DMS53 treated with DMSO at 0.1 percent for 48 hours (cell line): ENCODE results near the gene SERPINB12.

Experiments
- DNase-seq: peaks from one replicate; lab custom pipeline; 2025; ENCODE audit not compliant: unreplicated experiment; lab: John Stamatoyannopoulos, UW

The SERPINB12 gene

DNA sequence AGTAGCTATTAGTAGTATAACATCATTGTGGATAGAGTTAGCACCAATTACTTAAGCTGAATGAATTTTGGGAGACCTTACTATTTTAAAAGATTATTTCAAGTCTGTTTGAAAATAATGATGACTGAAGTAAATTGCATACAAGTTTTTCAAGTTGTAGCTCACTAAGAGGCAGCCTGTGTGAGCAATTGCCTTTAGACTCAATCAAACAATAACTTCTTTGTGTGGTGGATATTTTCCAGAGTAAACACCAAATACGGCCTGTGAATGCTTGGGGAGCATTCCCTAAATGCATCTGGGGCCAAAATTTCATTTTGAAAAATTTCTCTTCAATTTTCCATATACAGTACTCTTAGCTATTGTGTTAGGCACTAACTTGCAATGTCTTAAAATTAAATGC lies 7.9 kb downstream of the SERPINB12 start:
- DNase-seq = no peak

DNA sequence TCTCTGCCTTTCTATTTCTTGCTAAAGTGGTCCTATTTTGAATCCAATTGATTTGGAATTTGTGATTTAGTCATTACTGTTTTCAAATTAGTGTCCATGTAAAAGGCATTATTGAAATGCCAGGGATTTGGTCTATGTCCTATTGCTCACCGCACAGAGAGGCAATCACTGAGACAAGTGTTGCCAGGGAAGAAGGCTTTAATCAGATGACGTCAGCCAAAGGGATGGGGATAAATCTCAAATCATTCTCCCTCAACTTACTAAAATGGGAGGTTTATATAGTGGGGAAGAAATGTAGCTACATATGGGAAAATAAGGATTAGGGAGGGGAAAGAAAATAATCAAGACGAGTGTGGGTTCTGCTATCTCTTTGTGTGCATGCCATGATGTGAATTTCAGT lies 9.6 kb downstream of the SERPINB12 start:
- DNase-seq = no peak

DNA sequence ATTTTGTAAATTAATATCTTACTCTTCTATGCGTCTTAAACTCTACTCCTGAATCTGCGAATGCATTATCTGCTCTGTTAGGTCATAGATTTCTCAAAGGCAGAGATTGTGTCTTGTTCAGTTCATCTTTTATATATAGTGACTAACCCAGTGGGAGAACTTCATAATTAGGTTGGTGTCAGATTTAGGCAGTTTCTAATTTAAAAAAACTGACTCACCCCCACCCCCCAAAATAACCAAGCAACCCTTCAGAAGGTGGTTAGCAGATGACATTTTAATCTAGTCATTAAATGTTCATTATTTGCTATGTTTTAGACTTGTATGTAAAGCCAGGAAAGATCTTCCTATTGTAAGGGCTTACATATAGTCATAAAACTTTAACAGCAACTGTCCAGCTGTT lies 10.4 kb downstream of the SERPINB12 start:
- no peak for DNase-seq

DNA sequence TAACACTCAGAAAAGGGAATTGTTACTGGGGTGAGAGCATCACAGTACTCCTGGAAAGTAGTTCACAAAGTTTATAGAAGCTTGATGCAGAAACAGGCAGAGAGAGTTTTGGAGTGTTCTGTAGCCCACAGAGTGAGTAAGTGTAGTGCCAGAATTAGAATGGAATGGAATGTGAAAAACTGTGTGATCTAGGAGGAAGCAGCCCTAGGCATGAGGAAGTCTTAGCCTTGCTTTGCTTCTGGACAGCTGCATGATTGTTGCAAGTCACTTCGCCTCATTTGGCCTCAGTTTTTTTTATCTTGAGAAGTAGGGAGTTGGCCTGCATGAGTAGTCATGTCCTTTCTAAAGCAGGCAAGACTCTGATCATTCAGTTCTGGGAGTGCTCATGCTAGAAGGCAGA lies 10.9 kb downstream of the SERPINB12 start:
- DNase-seq = no peak

DNA sequence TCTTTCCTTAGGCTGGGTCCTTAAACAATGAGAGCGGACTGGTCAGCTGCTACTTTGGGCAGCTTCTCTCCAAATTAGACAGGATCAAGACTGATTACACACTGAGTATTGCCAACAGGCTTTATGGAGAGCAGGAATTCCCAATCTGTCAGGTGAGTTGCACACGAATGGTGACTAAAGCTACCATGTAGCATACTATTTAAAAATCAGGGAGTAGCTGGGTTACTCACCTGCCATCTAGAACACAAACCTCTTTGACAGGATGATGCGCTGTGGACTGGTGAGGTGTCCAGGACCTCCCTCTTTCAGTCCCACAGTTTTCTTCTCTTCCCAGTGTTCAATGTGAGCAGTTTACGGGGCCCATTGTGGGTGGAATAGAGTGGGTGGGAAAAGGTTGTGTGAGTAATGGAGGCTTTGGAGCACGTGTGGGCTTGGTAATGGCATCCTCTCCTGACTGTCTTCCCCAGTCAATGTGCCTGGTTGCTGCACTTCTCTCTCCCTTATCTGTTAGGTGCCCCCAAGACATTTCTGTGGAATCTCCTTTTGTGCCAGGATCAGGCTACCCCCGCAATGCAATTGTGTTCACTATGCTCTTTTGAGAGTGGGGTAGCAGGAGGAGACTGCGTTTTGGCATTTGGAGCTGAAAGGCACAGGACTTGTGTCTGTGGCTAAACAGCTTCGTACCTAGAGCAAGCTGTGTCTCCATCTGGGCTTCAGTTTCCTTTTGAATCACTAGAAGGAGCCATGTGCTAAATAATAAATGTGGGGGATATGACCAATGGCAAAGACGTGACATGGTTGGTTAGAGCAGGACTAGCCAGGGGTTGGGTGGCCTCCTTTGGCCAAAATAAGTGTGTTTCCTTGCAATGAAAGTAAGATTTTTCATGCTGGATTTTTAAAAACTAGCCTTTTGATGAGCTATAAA lies 17.7 kb downstream of the SERPINB12 start:
- DNase-seq = no peak

DNA sequence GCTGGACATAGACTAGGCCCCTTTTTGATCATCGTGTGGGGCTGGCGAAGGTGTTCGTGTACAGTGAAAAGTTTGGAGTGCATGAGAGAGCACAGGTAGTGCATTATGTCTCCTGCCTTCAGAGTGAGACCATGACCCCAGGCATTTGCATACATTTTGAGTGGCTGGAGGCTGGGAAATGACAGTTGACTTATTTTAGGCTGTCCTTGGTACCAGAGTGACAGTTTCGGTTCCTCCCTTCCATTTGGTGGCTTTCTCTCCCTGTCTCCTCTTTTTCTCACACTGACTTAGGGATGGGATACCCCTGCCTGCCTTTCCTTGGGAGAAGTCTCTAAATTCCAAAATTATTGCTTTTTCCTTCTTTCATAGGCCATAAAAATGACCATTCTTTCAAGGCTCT lies 20.1 kb downstream of the SERPINB12 start:
- DNase-seq = no peak

DNA sequence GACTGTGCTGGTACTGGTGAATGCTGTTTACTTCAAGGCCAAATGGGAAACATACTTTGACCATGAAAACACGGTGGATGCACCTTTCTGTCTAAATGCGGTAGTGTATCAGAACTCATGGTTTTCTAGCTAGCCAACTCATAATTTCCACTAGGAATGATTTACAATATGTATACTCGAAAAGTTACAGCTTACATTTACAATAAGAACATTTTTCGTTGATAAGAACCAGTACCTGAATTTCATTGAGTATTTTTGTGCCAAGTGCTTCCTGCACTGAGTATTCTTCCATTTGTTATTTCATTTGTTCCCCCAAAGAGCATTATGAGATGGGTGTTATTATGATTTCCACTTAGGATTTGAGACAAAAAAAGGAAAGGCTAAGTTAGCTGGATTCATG lies 21.9 kb downstream of the SERPINB12 start:
- no peak for DNase-seq

DNA sequence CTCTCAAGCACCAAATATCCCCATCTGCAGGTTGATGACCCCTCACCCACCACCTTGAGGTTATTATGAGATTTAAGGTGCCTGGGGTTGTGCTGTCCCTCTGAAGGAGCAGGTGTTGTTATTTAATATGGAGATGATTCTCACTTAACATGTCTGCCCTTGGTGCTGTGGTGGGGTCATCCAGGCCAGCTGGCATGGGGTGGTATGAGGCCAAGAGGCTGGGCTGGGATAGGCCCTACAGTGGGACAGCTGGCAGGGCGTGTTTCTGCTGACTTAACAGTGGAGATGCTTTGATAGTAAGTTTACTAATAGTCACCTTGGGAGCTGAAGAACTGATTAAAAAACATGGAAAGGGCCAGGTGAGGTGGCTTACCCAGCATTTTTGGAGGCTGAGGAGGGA lies 22.4 kb downstream of the SERPINB12 start:
- DNase-seq = no peak

DNA sequence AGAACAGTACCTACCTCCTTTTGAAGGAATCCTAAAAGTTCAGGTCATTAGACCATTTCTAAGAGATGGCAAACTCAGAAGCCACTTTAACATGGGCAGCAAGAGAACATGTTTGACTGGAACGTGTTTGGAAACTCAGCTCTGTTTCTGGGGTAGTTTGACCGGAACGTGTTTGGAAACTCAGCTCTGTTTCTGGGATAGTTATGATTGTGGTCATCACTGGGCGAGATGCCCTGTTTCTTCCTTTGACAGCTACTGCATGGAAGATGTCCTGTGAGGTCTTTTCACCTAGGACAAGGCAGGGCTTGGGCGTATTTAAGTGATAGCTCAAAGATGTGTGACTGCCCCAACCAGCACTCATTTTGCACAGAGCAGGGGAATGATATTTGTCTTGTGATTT lies 25.1 kb downstream of the SERPINB12 start:
- DNase-seq = no peak

DNA sequence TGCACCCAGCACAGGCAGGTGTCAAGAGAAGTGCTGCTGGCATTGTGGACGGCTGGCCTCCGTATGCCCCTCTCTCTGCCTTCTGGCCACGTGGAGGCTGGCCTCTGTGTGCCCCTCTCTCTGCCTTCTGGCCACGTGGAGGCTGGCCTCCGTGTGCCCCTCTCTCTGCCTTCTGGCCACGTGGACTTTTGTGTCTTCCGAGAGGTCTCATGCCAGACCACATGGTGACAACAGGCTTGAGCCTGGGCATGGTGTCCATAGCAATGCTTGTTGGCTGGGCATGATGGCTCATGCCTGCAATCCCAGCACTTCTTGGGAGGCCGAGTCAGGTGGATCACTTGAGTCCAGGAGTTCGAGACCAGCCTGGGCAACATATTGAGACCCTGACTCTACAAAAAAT lies 25.7 kb downstream of the SERPINB12 start:
- DNase-seq = no peak

DNA sequence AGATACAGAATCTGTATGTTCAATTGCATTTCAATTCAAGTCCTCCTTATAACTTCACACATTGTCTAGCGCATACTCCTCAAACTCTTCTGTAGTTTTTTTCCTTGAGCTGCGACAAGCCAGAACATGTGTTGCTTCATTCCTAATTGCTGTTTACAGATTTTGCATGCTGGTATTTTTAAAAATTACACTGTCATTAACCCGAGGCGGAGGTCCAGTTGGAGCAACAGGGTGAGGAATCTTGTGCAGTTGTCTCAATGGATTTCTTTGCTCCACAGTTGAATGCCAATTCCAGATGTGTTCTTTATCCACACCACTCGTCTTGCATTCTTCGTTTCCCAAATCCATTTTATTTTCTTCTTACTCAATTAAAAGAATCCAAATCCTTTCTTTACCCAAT lies 28.6 kb downstream of the SERPINB12 start:
- no peak for DNase-seq

DNA sequence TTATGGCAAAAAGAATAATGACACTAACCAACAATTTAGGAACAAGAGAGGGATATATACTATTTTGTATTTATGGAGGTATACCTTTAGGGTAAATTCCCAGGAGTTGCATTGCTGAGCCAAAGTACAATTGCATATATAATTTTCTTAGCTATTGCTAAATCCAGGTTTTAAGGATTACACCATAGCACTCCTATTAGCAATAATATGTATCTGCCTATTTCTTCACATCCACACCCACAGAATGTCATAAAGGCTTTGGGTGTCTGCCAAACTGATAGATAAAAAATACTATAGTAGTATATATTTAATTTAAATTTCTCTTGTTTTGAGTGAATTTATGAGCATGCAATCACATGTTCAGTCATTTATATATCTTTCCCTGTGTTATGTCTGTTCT lies 33.5 kb downstream of the SERPINB12 start:
- DNase-seq = no peak

DNA sequence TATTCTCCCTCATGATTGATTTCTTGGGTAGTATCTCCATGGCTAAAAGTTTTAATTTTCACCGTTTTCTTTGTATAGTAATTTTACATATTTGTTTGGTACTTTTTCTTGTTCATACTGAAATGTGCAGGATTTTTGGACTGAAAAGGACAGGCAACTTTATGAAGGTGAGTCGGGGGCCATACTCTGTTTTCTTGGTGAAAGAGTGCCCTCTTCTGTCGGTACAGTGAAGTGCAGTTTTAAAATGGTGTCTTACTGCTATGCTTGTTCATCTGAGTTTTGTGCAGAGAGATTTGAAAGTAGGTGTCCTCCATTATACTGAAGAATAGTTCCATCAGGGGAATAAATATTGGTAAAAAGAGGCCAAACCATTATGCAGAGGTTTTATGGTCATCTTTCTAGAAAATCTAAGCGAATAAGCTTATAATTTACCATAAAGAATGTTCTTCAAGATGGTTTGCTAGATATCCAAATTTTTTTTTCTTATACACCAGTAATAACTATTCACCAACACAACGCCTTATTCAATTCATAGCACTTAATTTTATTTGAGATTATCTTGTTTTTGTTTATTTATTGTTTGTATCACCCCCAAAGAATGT lies 36.3 kb downstream of the SERPINB12 start:
- peak; percentile 78 for DNase-seq

DNA sequence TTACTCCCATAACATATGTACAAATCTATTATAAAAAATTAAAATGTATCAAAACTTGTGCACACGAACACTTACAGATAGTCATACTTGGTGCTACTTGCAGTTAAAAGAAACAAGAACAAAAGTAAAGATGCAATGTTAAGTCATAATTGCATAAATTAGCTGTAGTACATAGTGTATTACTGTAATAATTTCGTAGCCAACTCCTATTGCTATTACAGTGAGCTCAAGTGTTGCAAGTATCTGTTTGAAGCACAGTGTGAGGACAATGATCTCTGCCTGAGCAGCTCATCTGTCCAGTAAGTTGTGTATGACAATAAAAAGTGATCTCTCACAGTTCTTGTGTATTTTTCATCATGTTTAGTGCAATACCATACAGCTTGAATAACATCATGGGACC lies 37.4 kb downstream of the SERPINB12 start:
- no peak for DNase-seq

DNA sequence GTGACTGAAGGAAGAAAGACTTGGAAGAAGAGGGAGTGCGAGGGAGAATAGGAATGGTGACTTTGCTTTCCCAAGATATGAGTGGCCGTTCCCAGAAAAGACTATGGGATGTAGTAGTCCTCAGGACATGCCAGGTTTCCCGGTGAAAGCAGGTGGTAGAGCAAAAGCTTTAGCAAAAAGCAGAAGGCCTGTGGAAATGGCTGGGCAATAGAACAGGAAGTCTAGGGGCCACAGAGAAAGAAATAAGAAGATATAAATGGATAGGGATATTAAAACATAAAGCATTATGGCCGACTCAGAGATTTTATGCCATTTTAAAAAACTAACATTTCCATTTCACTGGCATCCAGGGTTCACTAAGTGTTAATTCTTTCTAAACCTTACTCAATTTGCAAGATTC lies 43.8 kb downstream of the SERPINB12 start:
- DNase-seq = no peak

DNA sequence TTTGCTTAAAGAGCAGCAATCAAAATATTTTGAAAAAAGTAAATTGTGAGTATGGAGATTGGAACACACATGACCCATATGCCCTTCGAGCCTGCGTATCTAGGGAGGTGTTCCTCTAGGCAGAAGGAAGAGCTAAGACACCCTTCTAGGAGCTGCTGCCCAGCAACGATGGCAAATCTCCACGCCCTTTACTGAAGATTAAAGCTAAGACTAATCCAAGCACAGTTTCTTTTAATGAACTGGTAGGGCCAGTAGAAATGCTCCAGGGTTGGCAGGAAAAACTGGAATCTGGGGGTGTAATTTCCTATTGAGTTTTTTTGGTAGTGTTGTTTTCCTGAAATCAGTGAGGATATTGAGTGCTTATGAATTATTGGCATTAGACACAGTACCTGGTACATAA lies 44.3 kb downstream of the SERPINB12 start:
- DNase-seq = no peak

DNA sequence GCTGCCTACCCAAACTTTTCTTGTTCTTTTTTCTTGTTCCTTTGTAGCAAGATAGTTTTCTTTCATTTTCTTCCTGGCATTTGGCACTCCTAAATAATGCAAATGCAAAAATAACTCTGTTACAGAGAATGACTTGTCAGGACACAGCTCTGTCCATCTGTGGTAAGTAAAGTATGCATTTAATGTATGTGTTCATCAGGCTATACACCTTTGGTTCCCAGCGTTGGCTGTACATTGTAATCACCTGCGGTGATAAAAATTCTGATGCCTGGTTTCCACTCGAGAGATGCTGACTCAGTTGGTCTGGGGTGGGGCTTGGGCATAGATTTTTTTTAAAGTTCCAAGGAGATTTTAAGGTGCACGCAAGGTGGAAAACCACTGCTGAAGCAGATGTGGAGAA lies 44.8 kb downstream of the SERPINB12 start, which contains the start of gene SERPINB13:
SERPINB13 (plus strand) TSS at position 378 of the 400 bp plus-strand sequence. CDS start 1,325 bp downstream, outside the sequence.
- no peak for DNase-seq

DNA sequence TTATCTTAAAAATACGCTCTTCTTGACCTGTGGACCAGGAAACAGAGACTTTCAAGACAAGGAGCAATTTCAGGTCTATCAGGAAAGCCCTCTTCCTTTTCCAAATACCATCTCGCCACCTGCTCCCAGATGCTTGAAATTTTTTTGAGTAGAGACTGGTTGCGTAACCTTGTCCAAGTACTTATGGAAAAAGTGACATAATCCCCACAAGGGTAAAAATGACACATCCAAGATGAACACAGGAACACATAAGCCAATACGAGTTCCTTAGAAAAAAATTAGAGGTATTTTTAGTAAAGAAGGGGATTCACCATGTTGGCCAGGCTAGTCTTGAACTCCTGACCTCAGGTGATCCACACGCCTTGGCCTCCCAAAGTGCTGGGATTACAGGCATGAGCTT lies 46.7 kb downstream of the SERPINB12 start:
- DNase-seq = no peak

DNA sequence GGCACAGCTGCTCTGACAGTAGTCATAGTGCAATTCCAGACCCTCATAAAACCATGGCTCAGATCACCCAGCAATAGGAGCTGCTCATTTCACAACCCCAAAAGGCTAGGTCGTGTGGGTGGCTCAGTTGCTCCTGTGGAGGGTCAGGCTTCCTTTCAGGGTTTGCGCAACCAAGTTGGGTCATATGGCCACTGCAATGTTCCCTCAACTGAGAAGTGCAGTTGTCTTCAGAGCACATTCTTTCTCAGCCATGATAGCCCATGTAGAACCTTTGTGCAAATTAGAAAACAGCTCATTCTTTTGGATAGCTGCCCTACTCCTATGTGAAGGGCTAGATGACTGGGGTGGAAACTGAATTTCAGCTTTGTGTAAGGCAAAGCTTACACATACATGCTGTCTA lies 48.2 kb downstream of the SERPINB12 start:
- no peak for DNase-seq

DNA sequence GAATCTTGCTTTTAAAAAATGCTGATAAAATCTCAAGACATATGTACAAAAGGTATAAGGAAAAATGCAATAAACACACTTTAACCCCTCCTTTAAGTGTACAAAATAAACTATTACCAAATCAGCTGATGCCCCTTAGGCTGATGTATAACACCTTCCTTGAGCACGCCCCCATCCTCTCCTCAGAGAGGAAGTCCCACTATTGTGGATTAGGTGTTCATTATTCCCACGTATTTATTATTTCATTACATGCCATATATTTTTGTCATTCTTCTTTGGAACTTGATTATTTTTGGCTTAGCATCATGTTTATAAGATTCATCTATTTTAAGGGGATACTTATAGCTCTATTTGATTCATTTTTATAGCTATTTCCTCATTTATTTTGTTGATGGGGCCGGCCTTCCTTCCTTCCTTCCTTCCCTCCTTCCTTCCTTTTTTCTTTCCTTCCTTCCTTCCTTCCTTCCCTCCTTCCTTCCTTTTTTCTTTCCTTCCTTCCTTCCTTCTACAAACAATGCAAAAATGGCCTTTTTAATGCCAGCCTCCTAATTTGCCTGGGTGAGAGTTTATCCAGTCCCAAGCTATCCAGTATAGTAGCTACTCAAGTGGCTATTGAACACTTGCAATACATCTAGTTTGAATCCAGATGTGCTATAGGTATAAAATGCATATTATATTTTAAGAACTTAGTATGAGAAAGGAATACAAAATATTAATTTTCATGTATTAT lies 49.0 kb downstream of the SERPINB12 start:
- DNase-seq = no peak

DNA sequence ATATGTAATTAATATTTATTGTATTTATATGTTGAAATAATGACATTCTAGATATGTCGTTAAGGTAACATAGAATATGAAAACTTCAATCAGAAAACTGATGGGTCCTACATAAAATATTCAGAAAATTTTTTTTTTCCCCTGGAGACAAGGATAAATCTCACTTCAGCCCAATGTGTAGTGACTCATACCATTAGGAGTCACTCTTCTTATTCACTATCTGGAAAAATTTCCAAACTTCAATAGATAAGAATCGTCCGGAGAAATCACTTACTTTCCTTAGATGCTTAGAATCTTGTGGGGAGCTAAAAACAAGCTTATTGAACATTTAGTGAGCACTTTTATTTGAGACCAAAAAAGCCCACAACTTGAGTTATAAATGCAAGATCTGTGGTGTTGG lies 49.6 kb downstream of the SERPINB12 start:
- DNase-seq = no peak

DNA sequence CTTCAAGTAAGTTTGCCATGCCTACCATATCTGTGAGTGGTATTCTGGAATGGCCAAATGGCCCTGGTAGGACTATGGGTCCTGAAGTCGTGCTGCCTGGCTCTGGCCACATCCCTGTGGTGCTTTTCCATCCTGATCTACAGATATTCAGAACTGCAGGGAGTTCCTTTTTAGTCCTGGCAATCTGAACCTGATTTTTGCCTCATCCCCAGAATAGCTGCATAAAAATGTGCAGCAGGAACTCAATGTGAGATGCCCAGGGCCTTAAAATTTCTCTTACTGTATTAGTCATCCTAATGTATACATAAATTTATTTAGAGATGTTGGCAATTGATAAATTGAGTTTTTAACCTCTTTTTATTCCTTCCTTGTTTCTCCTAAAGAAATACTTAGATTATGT lies 50.3 kb downstream of the SERPINB12 start:
- DNase-seq = no peak
